Mucosa of descending colon (tissue), 3 donors: ENCODE measurements around the gene VWA8. TPM values are rescaled to one million over a fixed set of nuclear protein-coding genes. Genes with fewer than 3 reads are reported as not detected.
"Not testable (repeated sequence)": the region's sequence is repeated elsewhere in the genome, so short reads cannot be mapped to it uniquely, and the experiment has no call there.

Source experiments
- ATAC-seq: fragments of 200-7000 bp; cut with Tn5 transposase; one replicate; pipeline ENCODE4 v1.9.1; 2020; ENCODE audit warnings: mild to moderate bottlenecking, moderate library complexity
- DNase-seq, 3 donors: peaks; one replicate each; pipeline ENCODE4 v3.0.0-alpha.2; 2020
- H3K36me3 ChIP-seq: fragments of 200-600 bp; one replicate; pipeline ENCODE4 v1.8.0; 2021; ENCODE audit warnings: low read depth, mild to moderate bottlenecking
- H3K4me1 ChIP-seq: fragments of 200-600 bp; one replicate; pipeline ENCODE4 v1.8.0; 2021; ENCODE audit warnings: low read depth, mild to moderate bottlenecking
- H3K4me3 ChIP-seq: fragments of 200-600 bp; one replicate; pipeline ENCODE4 v1.8.0; 2021; ENCODE audit warnings: mild to moderate bottlenecking
- H3K9me3 ChIP-seq: fragments of 200-600 bp; one replicate; pipeline ENCODE4 v1.8.0; 2021; ENCODE audit warnings: mild to moderate bottlenecking
- CTCF ChIP-seq: fragments of 200-600 bp; IDR thresholded peaks from one replicate; pipeline ENCODE4 v1.8.0; 2022; ENCODE audit warnings: antibody characterized with exemption, mild to moderate bottlenecking
- intact Hi-C, 2 donors: fragments of 100-400 bp; cut with DNase I in 1 of 2; cut with micrococcal nuclease in 1 of 2; formaldehyde crosslinking; loops; one replicate each; pipeline versions ENCODE4 v1.11.0 to v1.11.1; 2022; cut with DNase I, micrococcal nuclease
- total RNA-seq, 3 donors: library from RNA; stranded (reverse); fragmentation: NEBNext Ultra II Directional in 2 of 3; extraction: Animal tissue kit (Norgen Biotek cat#: 25700) in 2 of 3; gene quantifications; one replicate each; pipeline versions ENCODE4 v1.2.1 to v1.2.4, GENCODE V29; 2021 to 2023
- donor health status: DM: no; HTN: no; CAD: no; lungs with moderate emphysema.
- donor health status: DM: no; HTN: no; CAD: no.
- donor health status: DM: no; HTN: yes; CAD: no.

Gene VWA8
- total RNA-seq, 3 donors from 2014 or later = 19.1 to 31.5 (median 27.0) TPM

GRCh38 chr13:41641961-41642360 lies 318.9 kb downstream of the VWA8 start:
- Histone ChIP-seq H3K4me1 (no peaks in the 10 kb centered on the region), H3K36me3 (no peaks in the 10 kb centered on the region), H3K4me3 (no peak overlapping the region), H3K9me3 (no peaks in the 10 kb centered on the region)
- intact Hi-C loops = no loop called here
- no peak for TF ChIP-seq CTCF
- DNase-seq (no peak), ATAC-seq (no peak)

GRCh38 chr13:41641429-41641828 lies 319.5 kb downstream of the VWA8 start:
- no peak for DNase-seq
- TF ChIP-seq CTCF = no peak
- Histone ChIP-seq H3K4me3 (no peak overlapping the region), H3K9me3 (no peaks in the 10 kb centered on the region), H3K4me1 (no peaks in the 10 kb centered on the region), H3K36me3 (no peaks in the 10 kb centered on the region)
- no peak for ATAC-seq
- intact Hi-C loops = no loop called here

- Histone ChIP-seq H3K4me3 (no peak overlapping the region), H3K4me1 (no peaks in the 10 kb centered on the region), H3K9me3 (no peaks in the 10 kb centered on the region), H3K36me3 (no peaks in the 10 kb centered on the region)
- peak; percentile 23 for ATAC-seq
- intact Hi-C loops = no loop called here
- TF ChIP-seq CTCF = no peak
- no peak for DNase-seq
Measured at GRCh38 chr13:41639955-41640780, 320.7 kb downstream of the VWA8 start.

GRCh38 chr13:41639237-41639904 lies 321.5 kb downstream of the VWA8 start:
- Histone ChIP-seq H3K4me3 (no peak overlapping the region), H3K36me3 (no peaks in the 10 kb centered on the region), H3K9me3 (no peaks in the 10 kb centered on the region), H3K4me1 (no peaks in the 10 kb centered on the region)
- no peak for ATAC-seq
- no peak for TF ChIP-seq CTCF
- DNase-seq = no peak
- intact Hi-C loops = no loop called here

- Histone ChIP-seq H3K4me3 (no peak overlapping the region), H3K36me3 (no peaks in the 10 kb centered on the region), H3K4me1 (no peaks in the 10 kb centered on the region), H3K9me3 (no peaks in the 10 kb centered on the region)
- DNase-seq = no peak
- ATAC-seq = no peak
- no peak for TF ChIP-seq CTCF
- intact Hi-C loops = no loop called here
Measured at GRCh38 chr13:41637586-41637985, 323.3 kb downstream of the VWA8 start.

GRCh38 chr13:41637032-41637431 lies 323.9 kb downstream of the VWA8 start:
- H3K9me3 ChIP-seq, H3K36me3 ChIP-seq, DNase-seq, intact Hi-C loops, ATAC-seq, H3K4me1 ChIP-seq, H3K4me3 ChIP-seq: not testable (repeated sequence)

GRCh38 chr13:41636590-41636989 lies 324.3 kb downstream of the VWA8 start:
- DNase-seq, H3K36me3 ChIP-seq, H3K9me3 ChIP-seq, H3K4me1 ChIP-seq, H3K4me3 ChIP-seq, intact Hi-C loops, ATAC-seq: not testable (repeated sequence)
